GM18505 (cell line): ENCODE measurements around the gene ABCC2.

Experiments
- ATAC-seq: cut with Tn5 transposase; IDR thresholded peaks from one replicate; pipeline ENCODE4 v1.9.1; 2021; ENCODE audit not compliant: unreplicated experiment
- POLR2A ChIP-seq: IDR thresholded peaks from 4 replicates; pipeline ENCODE4 v1.6.1; 2011; ENCODE audit warnings: borderline replicate concordance; ENCODE audit not compliant: insufficient read depth, insufficient read length; ENCODE audit errors: extremely low read depth

The ABCC2 gene

DNA sequence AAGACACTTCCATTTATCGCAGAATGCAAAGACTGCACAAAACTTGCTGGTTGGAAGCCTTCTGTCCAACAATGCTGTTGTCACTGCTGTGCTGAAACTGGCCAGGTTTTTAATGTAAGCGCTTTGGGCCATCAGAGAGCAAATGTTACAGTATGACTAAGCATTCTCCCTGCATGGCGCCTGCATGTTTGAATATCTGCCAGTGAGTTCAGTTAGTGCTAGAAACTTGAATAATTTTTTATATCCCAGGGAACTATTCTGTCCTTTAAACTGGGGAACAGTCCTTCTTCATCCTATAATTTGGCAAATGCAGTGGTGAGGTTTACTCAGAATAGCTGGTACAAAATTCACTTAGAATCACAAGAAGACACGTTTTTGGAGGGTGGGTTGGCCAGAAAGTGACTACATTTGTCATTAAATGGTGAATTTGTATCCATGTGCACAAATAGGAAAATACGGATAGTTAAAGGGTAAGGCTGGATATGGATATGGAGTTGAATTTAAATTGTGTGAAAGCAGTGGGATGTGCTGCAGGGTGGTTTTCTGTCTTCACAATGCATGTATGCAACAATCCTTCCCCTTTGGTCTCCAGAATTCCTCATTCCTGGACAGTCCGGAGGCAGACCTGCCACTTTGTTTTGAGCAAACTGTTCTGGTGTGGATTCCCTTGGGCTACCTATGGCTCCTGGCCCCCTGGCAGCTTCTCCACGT lies 1.7 kb downstream of the ABCC2 start:
- no peak for TF ChIP-seq POLR2A
- ATAC-seq = no peak

DNA sequence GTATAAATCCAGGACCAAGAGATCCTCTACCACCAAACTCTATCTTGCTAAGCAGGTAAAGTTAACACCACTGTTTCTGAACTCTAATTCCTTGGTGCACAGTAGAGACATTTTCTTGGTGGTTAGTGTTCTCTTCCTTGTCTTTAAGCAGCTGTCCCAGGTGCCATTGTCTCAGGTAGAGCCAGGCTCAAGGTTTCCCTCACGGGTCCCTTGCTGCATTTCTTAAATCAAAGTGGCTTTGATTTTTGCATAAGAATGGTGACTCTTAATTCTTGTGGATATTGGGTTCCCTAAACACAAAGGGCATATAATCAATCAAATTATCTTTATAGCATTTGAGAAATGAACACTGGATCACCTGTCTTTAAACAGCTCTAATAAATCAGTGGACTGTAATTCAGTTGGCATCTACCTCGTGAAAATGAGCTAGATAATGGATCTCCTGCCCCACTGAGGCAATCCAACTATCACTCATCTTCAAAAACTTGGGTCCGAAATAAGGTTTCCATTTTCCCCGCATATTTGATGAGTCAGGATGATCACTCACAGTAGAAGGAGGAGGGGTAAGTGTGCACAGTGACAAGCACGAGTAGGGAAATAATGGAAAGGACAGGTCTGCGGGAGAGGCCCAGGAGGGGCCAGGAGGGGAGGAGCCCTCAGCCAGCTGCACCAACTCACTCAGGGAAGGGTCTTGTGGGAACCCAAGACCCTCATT lies 2.4 kb downstream of the ABCC2 start:
- ATAC-seq = no peak
- TF ChIP-seq POLR2A = no peak

DNA sequence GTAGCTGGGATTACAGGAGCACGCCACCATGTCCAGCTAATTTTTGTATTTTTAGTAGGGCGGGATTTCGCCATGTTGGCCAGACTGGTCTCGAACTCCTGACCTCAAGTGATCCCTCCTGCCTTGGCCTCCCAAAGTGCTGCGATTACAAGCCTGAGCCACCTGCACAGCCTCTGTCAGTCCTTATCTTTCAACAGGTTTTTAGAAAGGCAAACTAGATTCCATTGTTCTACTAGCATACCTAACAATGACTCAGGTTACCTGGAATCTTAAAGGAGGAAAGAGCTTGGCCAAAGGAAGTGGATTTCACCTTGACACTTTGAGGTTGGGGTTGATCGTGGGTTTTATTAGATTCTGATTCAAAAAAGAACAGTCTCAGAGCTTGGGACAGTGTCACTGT lies 3.2 kb downstream of the ABCC2 start:
- no peak for ATAC-seq
- TF ChIP-seq POLR2A = no peak

DNA sequence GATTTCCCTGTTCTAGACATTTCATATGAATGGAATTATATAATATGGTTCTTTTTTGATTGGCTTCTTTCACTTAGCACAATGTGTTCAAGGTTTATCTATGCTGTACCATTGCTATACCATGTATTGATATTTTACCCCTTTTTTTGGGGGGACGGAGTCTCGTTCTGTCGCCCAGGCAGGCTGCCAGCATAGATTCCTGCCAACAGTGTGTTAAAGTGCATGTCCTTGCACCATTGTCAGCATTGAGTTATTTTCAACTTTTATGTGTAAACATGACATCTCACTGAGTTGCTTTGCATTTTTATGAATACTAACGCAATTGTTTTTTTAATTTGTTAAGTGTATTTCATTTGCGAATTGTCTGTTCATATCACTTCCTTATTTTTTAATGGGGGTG lies 4.9 kb downstream of the ABCC2 start:
- ATAC-seq = no peak
- TF ChIP-seq POLR2A = no peak

DNA sequence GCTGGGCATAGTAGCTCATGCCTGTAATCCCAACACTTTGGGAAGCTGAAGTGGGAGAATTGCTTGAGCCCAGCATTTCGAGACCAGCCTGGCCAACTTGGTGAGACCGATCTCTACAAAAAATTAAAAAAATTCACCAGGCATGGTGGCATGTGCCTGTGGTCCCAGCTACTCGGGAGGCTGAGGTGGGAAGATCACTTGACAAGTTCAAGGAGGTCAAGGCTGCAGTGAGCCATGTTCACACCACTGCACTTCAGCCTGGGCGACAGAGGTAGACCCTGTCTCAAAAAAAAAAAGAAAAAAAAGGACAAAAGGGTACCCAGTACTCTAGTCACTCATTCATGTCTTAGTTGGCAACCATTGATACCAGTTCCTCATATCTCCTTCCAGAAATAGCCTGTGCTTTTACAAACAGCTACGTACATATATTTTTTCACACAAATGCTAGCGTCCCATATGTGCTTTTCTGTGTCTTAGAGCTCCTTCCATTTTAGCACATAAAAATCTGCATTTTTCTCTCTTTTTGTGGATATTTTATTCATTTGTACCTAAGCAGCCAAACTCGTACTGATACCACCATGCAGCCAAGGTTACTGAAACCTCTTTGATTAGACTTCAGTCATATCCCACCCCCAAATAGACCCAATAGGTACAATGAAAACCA lies 5.5 kb downstream of the ABCC2 start:
- ATAC-seq = no peak
- TF ChIP-seq POLR2A = no peak

DNA sequence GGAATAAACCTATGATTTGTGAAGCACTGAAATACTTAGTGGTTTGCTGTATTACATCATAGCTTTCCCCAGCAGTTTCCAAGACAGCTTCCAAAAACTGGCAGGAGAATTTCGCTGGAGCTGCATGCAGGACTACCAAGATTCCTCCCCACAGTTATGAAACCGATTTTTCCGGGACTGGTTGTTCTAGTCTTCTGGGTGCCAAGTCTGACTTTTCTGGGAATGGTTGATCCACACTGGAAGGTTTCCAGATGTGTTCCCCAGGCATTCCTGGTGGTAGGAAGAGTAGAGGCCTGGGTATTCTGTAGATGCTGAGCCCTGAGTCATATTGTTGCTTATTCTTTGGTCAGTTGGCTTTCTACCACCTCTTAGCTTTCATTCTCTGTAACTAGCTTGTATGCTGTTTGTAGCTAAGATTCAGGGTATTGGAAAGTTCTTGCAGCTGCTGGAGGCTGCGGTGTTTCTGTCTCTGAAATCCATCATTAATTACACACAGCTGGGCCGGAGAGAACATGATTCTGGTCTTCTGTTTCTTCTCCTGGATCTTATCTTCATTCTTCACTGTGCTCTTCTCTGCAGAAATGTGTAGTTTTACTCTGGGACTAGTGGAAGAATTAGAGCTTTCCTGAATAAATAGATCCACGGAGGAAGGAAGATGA lies 6.3 kb downstream of the ABCC2 start:
- no peak for ATAC-seq
- TF ChIP-seq POLR2A = no peak

DNA sequence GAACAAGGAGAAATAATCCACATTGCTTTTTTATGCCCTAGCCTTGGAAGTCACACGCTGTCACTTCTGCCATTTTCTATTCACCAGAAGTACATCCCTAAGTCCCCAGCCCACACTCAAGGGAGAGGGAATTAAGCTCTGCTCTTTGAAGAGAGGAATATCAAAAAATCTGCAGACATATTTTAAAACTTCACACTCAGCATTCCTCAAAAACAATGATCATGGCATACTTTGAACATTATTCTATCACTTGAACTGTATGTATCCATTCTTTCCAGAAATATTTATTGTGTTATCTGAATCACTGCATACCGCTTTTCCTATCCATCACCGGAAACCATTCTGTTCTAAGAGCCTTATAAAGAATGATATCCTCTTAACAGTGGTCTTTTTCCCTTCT lies 9.4 kb downstream of the ABCC2 start:
- no peak for TF ChIP-seq POLR2A
- ATAC-seq = no peak

DNA sequence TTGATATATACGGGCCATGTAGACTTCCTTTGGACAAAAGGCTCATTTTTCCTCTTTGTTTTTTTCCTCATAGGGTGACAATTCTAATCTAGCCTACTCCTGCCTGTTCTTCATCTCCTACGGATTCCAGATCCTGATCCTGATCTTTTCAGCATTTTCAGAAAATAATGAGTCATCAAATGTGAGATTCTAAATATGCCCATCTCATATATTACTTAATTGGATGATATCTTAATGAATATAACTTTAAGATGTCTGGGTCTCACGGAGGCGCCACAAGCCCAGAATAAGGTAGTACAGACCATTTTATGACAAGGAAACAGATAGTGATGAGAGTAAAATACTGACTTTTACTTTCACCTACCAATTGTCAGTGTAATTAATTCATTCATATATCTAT lies 11.4 kb downstream of the ABCC2 start:
- no peak for ATAC-seq
- no peak for TF ChIP-seq POLR2A

DNA sequence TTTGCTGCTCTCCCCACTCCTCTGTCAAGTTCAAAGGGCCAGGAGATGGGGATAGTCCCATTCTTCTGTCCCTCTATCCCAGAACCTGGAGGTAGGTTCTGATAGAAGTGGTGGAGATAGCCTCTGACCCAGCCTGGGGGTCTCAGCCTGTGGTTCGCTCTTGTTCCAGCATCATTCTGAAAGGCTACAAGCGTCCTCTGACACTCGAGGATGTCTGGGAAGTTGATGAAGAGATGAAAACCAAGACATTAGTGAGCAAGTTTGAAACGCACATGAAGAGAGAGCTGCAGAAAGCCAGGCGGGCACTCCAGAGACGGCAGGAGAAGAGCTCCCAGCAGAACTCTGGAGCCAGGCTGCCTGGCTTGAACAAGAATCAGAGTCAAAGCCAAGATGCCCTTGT lies 14.5 kb downstream of the ABCC2 start:
- no peak for ATAC-seq
- TF ChIP-seq POLR2A = no peak

DNA sequence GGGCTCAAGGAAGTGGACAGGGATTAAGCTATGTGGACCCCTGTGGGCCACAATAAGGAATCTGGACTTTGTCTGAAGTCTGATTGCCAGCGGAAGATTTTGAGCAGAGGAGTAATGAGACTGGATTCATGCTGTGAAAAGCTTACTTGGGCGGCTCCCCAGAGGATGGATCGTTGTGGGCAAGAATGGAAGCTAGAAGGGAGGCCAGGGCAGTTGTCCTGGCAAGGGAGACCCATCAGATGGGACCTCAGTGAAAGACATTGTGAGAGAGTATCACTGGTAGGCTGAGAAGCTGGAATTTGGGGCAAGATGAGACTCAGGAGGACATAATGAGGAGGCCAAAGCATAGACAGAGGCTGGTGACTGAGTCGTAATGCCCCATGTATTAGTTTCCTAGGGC lies 15.6 kb downstream of the ABCC2 start:
- ATAC-seq = no peak
- no peak for TF ChIP-seq POLR2A

DNA sequence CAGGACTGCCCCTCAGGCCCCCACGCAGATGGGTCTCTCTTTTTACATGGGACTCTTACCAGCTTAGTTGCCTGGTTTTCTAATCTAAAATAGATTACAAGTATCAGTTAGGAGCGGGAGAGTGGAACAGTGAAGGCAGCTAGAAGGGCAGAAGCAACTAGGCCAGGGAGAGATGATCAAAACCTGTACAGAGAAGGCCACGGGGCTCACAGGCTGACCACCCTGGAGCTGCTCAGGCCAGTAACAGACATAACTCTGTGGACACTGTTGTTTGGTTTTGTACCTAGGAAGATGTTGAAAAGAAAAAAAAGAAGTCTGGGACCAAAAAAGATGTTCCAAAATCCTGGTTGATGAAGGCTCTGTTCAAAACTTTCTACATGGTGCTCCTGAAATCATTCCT lies 16.5 kb downstream of the ABCC2 start:
- no peak for TF ChIP-seq POLR2A
- no peak for ATAC-seq

DNA sequence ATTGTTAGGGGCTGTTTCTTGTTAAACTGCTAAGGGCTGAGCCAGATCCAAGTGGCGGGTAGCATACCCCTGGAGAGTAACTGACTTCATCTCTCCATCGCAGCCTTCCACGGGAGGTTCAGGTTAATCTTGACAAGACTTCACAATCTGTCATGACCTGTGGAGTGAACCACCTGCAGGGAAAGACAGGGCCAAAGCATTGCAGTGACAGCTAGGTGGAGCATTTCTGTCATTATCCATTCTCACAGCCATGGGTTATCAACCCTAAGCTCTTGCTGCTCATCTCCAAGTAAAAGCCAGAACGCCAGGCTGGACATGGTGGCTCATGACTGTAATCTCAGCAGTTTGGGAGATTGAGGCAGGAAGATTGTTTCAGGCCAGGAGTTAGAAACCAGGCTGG lies 17.2 kb downstream of the ABCC2 start:
- no peak for ATAC-seq
- no peak for TF ChIP-seq POLR2A

DNA sequence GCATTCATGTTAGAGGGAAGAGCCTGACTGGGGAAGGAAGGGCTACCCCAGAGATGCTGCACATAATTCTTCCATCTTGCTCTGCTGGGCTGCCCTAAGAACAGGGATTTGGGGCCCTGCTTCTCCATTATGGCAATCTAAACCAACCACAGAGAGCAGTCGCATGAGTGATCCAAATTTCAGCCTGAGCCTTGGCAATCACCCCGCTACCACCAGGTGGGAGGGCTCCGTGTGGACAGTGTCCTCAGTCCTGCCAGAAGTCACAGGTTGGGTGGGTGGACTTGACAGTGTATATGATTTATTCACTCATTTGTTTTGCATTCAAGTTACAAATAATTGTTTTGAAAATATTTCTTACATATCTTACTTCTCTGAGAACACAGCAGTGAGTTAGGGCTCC lies 22.0 kb downstream of the ABCC2 start:
- ATAC-seq = no peak
- no peak for TF ChIP-seq POLR2A
